HepG2 (cell line): ENCODE results near the gene EPB41L2. TPM values are rescaled to one million over a fixed set of nuclear protein-coding genes. Genes with fewer than 3 reads are reported as not detected.

Experiments
- CREB1 ChIP-seq, 2 experiments: fragments of 450-650 bp in 1 of 2; IDR thresholded peaks; 2 replicates each; pipeline ENCODE4 v1.6.1; 2016 to 2017; ENCODE audit warnings: control low read depth in 1 of 2, mild to moderate bottlenecking in 1 of 2, missing compliant biosample characterization in 1 of 2, missing genetic modification characterization in 1 of 2
- FLYWCH1 ChIP-seq: sonication (generic); formaldehyde crosslinking; IDR thresholded peaks from 2 replicates; pipeline ENCODE4 v1.8.1; 2023; ENCODE audit warnings: mild to moderate bottlenecking, missing genetic modification reagents
- FOXJ3 ChIP-seq: sonication (generic); formaldehyde crosslinking; IDR thresholded peaks from 2 replicates; pipeline ENCODE4 v1.4.0; 2020; ENCODE audit warnings: missing genetic modification reagents, mild to moderate bottlenecking, borderline replicate concordance
- GLMP ChIP-seq: sonication (generic); formaldehyde crosslinking; IDR thresholded peaks from 2 replicates; pipeline ENCODE4 v1.9.0; 2021; ENCODE audit warnings: missing genetic modification reagents, mild to moderate bottlenecking, borderline replicate concordance
- HES4 ChIP-seq: sonication (generic); formaldehyde crosslinking; IDR thresholded peaks from 2 replicates; pipeline ENCODE4 v1.9.0; 2021; ENCODE audit warnings: mild to moderate bottlenecking, missing genetic modification reagents, borderline replicate concordance
- HNRNPK ChIP-seq: fragments of 200-400 bp; formaldehyde crosslinking; IDR thresholded peaks from 2 replicates; pipeline ENCODE4 v1.6.1; 2018; ENCODE audit warnings: low read length, low read depth, moderate library complexity, mild to moderate bottlenecking; ENCODE audit not compliant: poor library complexity, severe bottlenecking
- HNRNPL ChIP-seq: fragments of 200-400 bp; formaldehyde crosslinking; IDR thresholded peaks from 2 replicates; pipeline ENCODE4 v1.6.1; 2017; ENCODE audit warnings: mild to moderate bottlenecking, low read depth, low read length
- HNRNPUL1 ChIP-seq: fragments of 200-400 bp; formaldehyde crosslinking; IDR thresholded peaks from 2 replicates; pipeline ENCODE4 v1.6.1; 2017; ENCODE audit warnings: low read depth, mild to moderate bottlenecking, low read length, moderate library complexity
- JUN ChIP-seq: sonication (generic); formaldehyde crosslinking; IDR thresholded peaks from 2 replicates; pipeline ENCODE4 v1.4.0; 2020; ENCODE audit warnings: mild to moderate bottlenecking, missing genetic modification reagents
- MBNL3 ChIP-seq: fragments of 250-450 bp; sonication (Bioruptor Pico); conservative IDR thresholded peaks from 2 replicates; pipeline ENCODE4 v1.8.0; 2022; ENCODE audit warnings: mild to moderate bottlenecking, inconsistent platforms
- MED13 ChIP-seq: sonication (generic); formaldehyde crosslinking; IDR thresholded peaks from 2 replicates; pipeline ENCODE4 v1.5.0; 2020; ENCODE audit warnings: missing genetic modification reagents
- NFIC ChIP-seq: IDR thresholded peaks from 2 replicates; pipeline ENCODE4 v1.6.1; 2012; ENCODE audit warnings: mild to moderate bottlenecking, low read length, inconsistent platforms
- RBAK ChIP-seq: sonication (generic); formaldehyde crosslinking; IDR thresholded peaks from 2 replicates; pipeline ENCODE4 v1.5.1; 2020; ENCODE audit warnings: mild to moderate bottlenecking, missing genetic modification reagents
- SIN3A ChIP-seq: IDR thresholded peaks from 2 replicates; pipeline ENCODE4 v1.6.1; 2011; ENCODE audit warnings: low read depth, mild to moderate bottlenecking, control low read depth, low read length, borderline replicate concordance
- SRSF1 ChIP-seq: fragments of 200-400 bp; formaldehyde crosslinking; optimal IDR thresholded peaks from 2 replicates; pipeline ENCODE3; 2017; ENCODE audit warnings: mild to moderate bottlenecking, low read depth, low read length, moderate library complexity
- ZFP90 ChIP-seq: sonication (generic); formaldehyde crosslinking; IDR thresholded peaks from 2 replicates; pipeline ENCODE4 v1.8.0; 2022; ENCODE audit warnings: missing genetic modification reagents, mild to moderate bottlenecking, inconsistent platforms, borderline replicate concordance
- ZFY ChIP-seq: sonication (generic); formaldehyde crosslinking; IDR thresholded peaks from 2 replicates; pipeline ENCODE4 v1.4.0; 2020; ENCODE audit warnings: missing genetic modification reagents
- ZNF121 ChIP-seq: sonication (generic); formaldehyde crosslinking; IDR thresholded peaks from 2 replicates; pipeline ENCODE4 v1.5.0; 2020; ENCODE audit warnings: mild to moderate bottlenecking, missing genetic modification reagents
- ZNF430 ChIP-seq: sonication (generic); formaldehyde crosslinking; IDR thresholded peaks from 2 replicates; pipeline ENCODE4 v1.9.0; 2021; ENCODE audit warnings: mild to moderate bottlenecking, missing genetic modification reagents
- ZNF446 ChIP-seq: sonication (generic); formaldehyde crosslinking; IDR thresholded peaks from 2 replicates; pipeline ENCODE4 v1.5.0; 2020; ENCODE audit warnings: mild to moderate bottlenecking, missing genetic modification reagents
- ZNF556 ChIP-seq: sonication (generic); formaldehyde crosslinking; IDR thresholded peaks from 2 replicates; pipeline ENCODE4 v1.4.0; 2020; ENCODE audit warnings: mild to moderate bottlenecking, missing genetic modification reagents, borderline replicate concordance
- ZNF607 ChIP-seq: sonication (generic); formaldehyde crosslinking; IDR thresholded peaks from 2 replicates; pipeline ENCODE4 v1.5.1; 2020; ENCODE audit warnings: missing genetic modification reagents, mild to moderate bottlenecking, borderline replicate concordance
- ZNF678 ChIP-seq: sonication (generic); formaldehyde crosslinking; IDR thresholded peaks from 2 replicates; pipeline ENCODE4 v1.4.0; 2020; ENCODE audit warnings: mild to moderate bottlenecking, missing genetic modification reagents
- ZZZ3 ChIP-seq: sonication (generic); formaldehyde crosslinking; IDR thresholded peaks from 2 replicates; pipeline ENCODE4 v1.4.0; 2020; ENCODE audit warnings: missing genetic modification reagents, mild to moderate bottlenecking, borderline replicate concordance
- polyA plus RNA-seq, 8 experiments: library from polyadenylated mRNA; depleted of rRNA in 3 of 8; stranded (reverse) in 7 of 8; unstranded in 1 of 8; fragments of >200 nt; fragmentation: Illumina TruSeq in 4 of 8; extraction: Trizol in 4 of 8; gene quantifications; 2 replicates each; pipeline versions ENCODE4 v1.2.1 to v1.2.3, GENCODE V29; 2011 to 2016; ENCODE audit warnings: low read depth in 4 of 8, missing spikeins in 1 of 8, mixed read lengths in 1 of 8; ENCODE audit not compliant: insufficient read depth in 1 of 8
- total RNA-seq, 5 experiments: library from RNA; depleted of rRNA; stranded (reverse); fragments of >200 nt; fragmentation: Illumina TruSeq; extraction: Trizol; gene quantifications; 2 replicates each; pipeline ENCODE4 v1.2.3, GENCODE V29; 2016; ENCODE audit warnings: low read depth in 1 of 5
- TF ChIP-seq, protein P1 (sequence below): IDR thresholded peaks from 2 replicates; pipeline ENCODE4 v1.6.1; 2016; ENCODE audit warnings: missing compliant biosample characterization, missing genetic modification reagents, borderline replicate concordance
- TF ChIP-seq, protein P2 (sequence below): sonication (generic); formaldehyde crosslinking; IDR thresholded peaks from 2 replicates; pipeline ENCODE4 v1.8.0; 2022; ENCODE audit warnings: missing genetic modification reagents, mild to moderate bottlenecking, inconsistent platforms, borderline replicate concordance

The EPB41L2 gene
- total and polyA plus RNA-seq, 2 of the 13 experiments (the other 11 are each of a cell fraction or from before 2014, with no cell fraction given): 41.7 to 56.4 TPM

DNA sequence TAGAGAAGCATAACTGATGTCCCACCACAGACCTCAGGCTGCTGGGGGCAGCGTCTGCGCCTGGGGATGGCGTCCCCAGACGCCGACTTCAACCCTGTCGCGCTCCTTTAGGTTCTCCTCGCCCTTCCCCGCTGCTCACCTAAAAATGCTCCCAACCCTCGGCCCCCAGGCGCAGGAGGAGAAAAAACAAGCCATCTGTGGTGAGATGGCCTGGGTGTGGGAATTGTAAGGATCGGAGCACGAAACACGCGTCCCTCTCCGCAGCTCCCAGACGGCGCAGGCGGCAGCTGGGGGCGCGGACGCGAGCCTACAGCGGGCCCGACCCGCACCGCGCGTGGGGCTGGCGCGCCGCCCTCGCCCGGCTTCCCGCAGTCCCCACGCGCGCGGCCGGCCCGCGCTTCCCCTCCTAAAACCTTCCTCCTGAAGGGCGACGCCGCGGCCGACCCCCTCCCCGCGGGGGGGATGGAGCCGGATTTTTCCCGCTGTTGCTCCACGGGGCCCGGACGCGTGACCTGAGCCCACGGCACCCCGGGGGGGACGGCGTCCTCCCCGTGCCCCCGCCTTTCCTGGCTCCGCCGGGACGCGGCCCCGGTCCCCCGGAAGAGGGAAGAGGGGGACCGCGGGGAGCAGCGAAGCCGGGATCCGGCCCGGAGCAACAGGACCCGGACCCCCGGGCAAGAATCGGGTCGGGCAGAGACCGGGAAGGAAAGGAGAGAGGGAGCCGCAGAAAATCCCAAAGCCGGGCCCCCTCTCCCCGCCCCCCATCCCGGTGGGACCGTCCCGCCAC is 611 bp downstream of the EPB41L2 start (continued):
- TF ChIP-seq SIN3A: peak; percentile 24; the same call in 1 of the 2 replicates
- no peak for TF ChIP-seq MBNL3 (CRISPR knock-in tag)
- TF ChIP-seq ZNF678 (CRISPR knock-in tag): no peak
- peak; percentile 76; the same call in 1 of the 2 replicates for TF ChIP-seq ZNF446
- peak; percentile 40 for TF ChIP-seq HNRNPK
- TF ChIP-seq ZNF607 (CRISPR knock-in tag): no peak
- TF ChIP-seq RBAK (CRISPR knock-in tag): no peak
- peak; percentile 41 for TF ChIP-seq ZFP90 (CRISPR knock-in tag)
- TF ChIP-seq ZNF121 (CRISPR knock-in tag): 0 out of 2 replicates have a peak, but pooled peaks have one; percentile 4
- TF ChIP-seq, protein P1, sequence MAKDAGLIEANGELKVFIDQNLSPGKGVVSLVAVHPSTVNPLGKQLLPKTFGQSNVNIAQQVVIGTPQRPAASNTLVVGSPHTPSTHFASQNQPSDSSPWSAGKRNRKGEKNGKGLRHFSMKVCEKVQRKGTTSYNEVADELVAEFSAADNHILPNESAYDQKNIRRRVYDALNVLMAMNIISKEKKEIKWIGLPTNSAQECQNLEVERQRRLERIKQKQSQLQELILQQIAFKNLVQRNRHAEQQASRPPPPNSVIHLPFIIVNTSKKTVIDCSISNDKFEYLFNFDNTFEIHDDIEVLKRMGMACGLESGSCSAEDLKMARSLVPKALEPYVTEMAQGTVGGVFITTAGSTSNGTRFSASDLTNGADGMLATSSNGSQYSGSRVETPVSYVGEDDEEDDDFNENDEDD: no peak
- no peak for TF ChIP-seq HNRNPL
- TF ChIP-seq CREB1 (IDR thresholded peaks at IDR 0.05): no peak
- no peak for TF ChIP-seq CREB1 (CRISPR knock-in tag; IDR thresholded peaks at IDR 0.05)
- no peak for TF ChIP-seq ZZZ3 (CRISPR knock-in tag)
- TF ChIP-seq ZNF556 (CRISPR knock-in tag): no peak
- TF ChIP-seq NFIC: no peak
- no peak; the same call in none of the 2 replicates for TF ChIP-seq ZNF430 (CRISPR knock-in tag)
- peak; percentile 59; the same call in 1 of the 2 replicates for TF ChIP-seq MED13 (CRISPR knock-in tag)
- TF ChIP-seq FLYWCH1: no peak
- peak; percentile 18; the same call in 1 of the 2 replicates for TF ChIP-seq HES4
- peak; percentile 64 for TF ChIP-seq ZFY
- TF ChIP-seq, protein P2, sequence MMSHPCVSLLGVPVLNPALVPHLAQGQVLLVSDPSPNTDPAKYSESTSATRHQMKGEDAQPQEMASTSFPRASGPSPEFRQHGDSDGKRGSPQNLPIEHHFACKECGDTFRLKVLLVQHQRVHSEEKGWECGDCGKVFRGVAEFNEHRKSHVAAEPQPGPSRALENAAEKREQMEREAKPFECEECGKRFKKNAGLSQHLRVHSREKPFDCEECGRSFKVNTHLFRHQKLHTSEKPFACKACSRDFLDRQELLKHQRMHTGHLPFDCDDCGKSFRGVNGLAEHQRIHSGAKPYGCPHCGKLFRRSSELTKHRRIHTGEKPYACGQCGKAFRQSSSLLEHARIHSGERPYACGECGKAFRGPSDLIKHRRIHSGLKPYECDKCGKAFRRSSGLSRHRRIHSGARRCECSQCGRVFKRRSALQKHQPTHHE (CRISPR knock-in tag): no peak
- peak; percentile 51 for TF ChIP-seq SRSF1
- no peak for TF ChIP-seq HNRNPUL1
- TF ChIP-seq JUN (CRISPR knock-in tag): no peak
- TF ChIP-seq GLMP (CRISPR knock-in tag): no peak
- TF ChIP-seq FOXJ3: no peak
